ENCODE results near the gene NT5C3A.
"Not testable (repeated sequence)": the region's sequence is repeated elsewhere in the genome, so short reads cannot be mapped to it uniquely, and the experiment has no call there.

The NT5C3A gene

GRCh38 chr7:33039903-33040292 is 22.7 kb downstream of the NT5C3A start:
- DNase-seq, result no peak

GRCh38 chr7:33039257-33039902 is 23.2 kb downstream of the NT5C3A start:
- DNase-seq, result no peak

GRCh38 chr7:33038639-33039038 is 23.9 kb downstream of the NT5C3A start:
- no peak for DNase-seq

- DNase-seq, result no peak
Observed at GRCh38 chr7:33035776-33036175, 26.8 kb downstream of the NT5C3A start.

GRCh38 chr7:33024189-33024757 is 38.3 kb downstream of the NT5C3A start:
- DNase-seq, result no peak

GRCh38 chr7:33012364-33012763 is 50.2 kb downstream of the NT5C3A start:
- DNase-seq, result no peak

GRCh38 chr7:33009734-33010133 is 52.8 kb downstream of the NT5C3A start:
- DNase-seq, result no peak

- DNase-seq, result not testable (repeated sequence)
Observed at GRCh38 chr7:33005690-33006089, 56.9 kb downstream of the NT5C3A start.

- DNase-seq, result not testable (repeated sequence)
Observed at GRCh38 chr7:33005193-33005592, 57.4 kb downstream of the NT5C3A start.

GRCh38 chr7:33004104-33004616 is 58.4 kb downstream of the NT5C3A start:
- not testable (repeated sequence) for DNase-seq

- DNase-seq, result not testable (repeated sequence)
Observed at GRCh38 chr7:33003111-33003510, 59.5 kb downstream of the NT5C3A start.

GRCh38 chr7:32999380-32999779 is 63.2 kb downstream of the NT5C3A start:
- DNase-seq, result not testable (repeated sequence)

GRCh38 chr7:32998361-32999171 is 64.0 kb downstream of the NT5C3A start:
- not testable (repeated sequence) for DNase-seq

GRCh38 chr7:32997956-32998355 is 64.6 kb downstream of the NT5C3A start:
- DNase-seq, result not testable (repeated sequence)

- DNase-seq, result not testable (repeated sequence)
Observed at GRCh38 chr7:32992750-32993149, 69.8 kb downstream of the NT5C3A start.

- not testable (repeated sequence) for DNase-seq
Observed at GRCh38 chr7:32991975-32992700, 70.4 kb downstream of the NT5C3A start.

GRCh38 chr7:32991068-32991585 is 71.4 kb downstream of the NT5C3A start:
- DNase-seq, result not testable (repeated sequence)

- DNase-seq, result not testable (repeated sequence)
Observed at GRCh38 chr7:32988148-32988547, 74.4 kb downstream of the NT5C3A start.

GRCh38 chr7:32979902-32980301 is 82.7 kb downstream of the NT5C3A start:
- not testable (repeated sequence) for DNase-seq

- DNase-seq, result not testable (repeated sequence)
Observed at GRCh38 chr7:32979246-32979645, 83.3 kb downstream of the NT5C3A start.

GRCh38 chr7:32977159-32977558 is 85.4 kb downstream of the NT5C3A start:
- not testable (repeated sequence) for DNase-seq

- not testable (repeated sequence) for DNase-seq
Observed at GRCh38 chr7:32971967-32972366, 90.6 kb downstream of the NT5C3A start.

GRCh38 chr7:32967268-32967582 is 95.4 kb downstream of the NT5C3A start:
- not testable (repeated sequence) for DNase-seq
